HepG2 (cell line): ENCODE data around the gene MUC6.

Source experiments
- ASH2L ChIP-seq: fragments of 300-600, 200-600 bp; sonication (generic); IDR thresholded peaks from 2 replicates; pipeline ENCODE4 v1.7.0; 2017; ENCODE audit warnings: low read depth, mild to moderate bottlenecking, moderate library complexity, mixed read lengths, low read length; ENCODE audit not compliant: insufficient read length
- ATF3 ChIP-seq: sonication (generic); formaldehyde crosslinking; IDR thresholded peaks from 2 replicates; pipeline ENCODE4 v1.4.0; 2020; ENCODE audit warnings: missing genetic modification reagents
- CTCF ChIP-seq: sonication (generic); formaldehyde crosslinking; IDR thresholded peaks from 2 replicates; pipeline ENCODE4 v1.5.0; 2020; ENCODE audit warnings: mild to moderate bottlenecking, missing genetic modification reagents, moderate library complexity
- EP300 ChIP-seq, 3 experiments: sonication (generic) in 1 of 3; formaldehyde crosslinking in 1 of 3; IDR thresholded peaks; 2 replicates each; pipeline versions ENCODE4 v1.5.1 to v1.6.1; 2011 to 2020; ENCODE audit warnings: low read depth in 2 of 3, low read length in 2 of 3, borderline replicate concordance in 1 of 3, improper control_type of control experiment in 1 of 3, mild to moderate bottlenecking in 1 of 3, missing genetic modification reagents in 1 of 3, moderate library complexity in 1 of 3
- MAFG ChIP-seq: sonication (generic); formaldehyde crosslinking; IDR thresholded peaks from 2 replicates; pipeline ENCODE4 v1.5.1; 2020; ENCODE audit warnings: mild to moderate bottlenecking, missing genetic modification reagents
- PRDM4 ChIP-seq: sonication (generic); formaldehyde crosslinking; IDR thresholded peaks from 2 replicates; pipeline ENCODE4 v1.9.0; 2021; ENCODE audit warnings: missing genetic modification reagents, borderline replicate concordance
- SMAD9 ChIP-seq: sonication (generic); formaldehyde crosslinking; IDR thresholded peaks from 2 replicates; pipeline ENCODE4 v1.5.1; 2020; ENCODE audit warnings: mild to moderate bottlenecking, missing genetic modification reagents
- SSRP1 ChIP-seq: IDR thresholded peaks from 2 replicates; pipeline ENCODE4 v1.6.1; 2016; ENCODE audit warnings: control low read depth
- TAF1 ChIP-seq: sonication (generic); formaldehyde crosslinking; IDR thresholded peaks from 2 replicates; pipeline ENCODE4 v1.4.0; 2020; ENCODE audit warnings: missing genetic modification reagents
- ZNF136 ChIP-seq: sonication (generic); formaldehyde crosslinking; IDR thresholded peaks from 2 replicates; pipeline ENCODE4 v1.8.1; 2022; ENCODE audit warnings: low read depth, mild to moderate bottlenecking, moderate library complexity, missing genetic modification reagents
- ZNF274 ChIP-seq: sonication (generic); formaldehyde crosslinking; IDR thresholded peaks from 2 replicates; pipeline ENCODE4 v1.5.1; 2020; ENCODE audit warnings: mild to moderate bottlenecking, missing genetic modification reagents
- ZNF350 ChIP-seq: sonication (generic); formaldehyde crosslinking; IDR thresholded peaks from 2 replicates; pipeline ENCODE4 v1.4.0; 2020; ENCODE audit warnings: mild to moderate bottlenecking, low read depth, missing genetic modification reagents, borderline replicate concordance
- ZNF512 ChIP-seq: sonication (generic); formaldehyde crosslinking; IDR thresholded peaks from 2 replicates; pipeline ENCODE4 v1.4.0; 2020; ENCODE audit warnings: mild to moderate bottlenecking, missing genetic modification reagents

GRCh38 chr11:1041936-1042608, 5.6 kb upstream of the MUC6 start:
- TF ChIP-seq PRDM4 (CRISPR knock-in tag) (no peak), ZNF512 (CRISPR knock-in tag) (no peak), SMAD9 (CRISPR knock-in tag) (no peak), SSRP1 (CRISPR knock-in tag) (no peak), EP300 (IDR thresholded peaks at IDR 0.05; ENCODE audit: low read depth in 2 of 2, low read length in 2 of 2) (no peak), EP300 (CRISPR knock-in tag; IDR thresholded peaks at IDR 0.05; ENCODE audit: borderline replicate concordance) (no peak), ZNF350 (CRISPR knock-in tag) (no peak), CTCF (CRISPR knock-in tag) (peak; percentile 64), ATF3 (CRISPR knock-in tag) (no peak), ZNF136 (CRISPR knock-in tag) (no peak), ZNF274 (CRISPR knock-in tag) (no peak), MAFG (no peak), ASH2L (no peak), TAF1 (CRISPR knock-in tag) (no peak)
